Hepatocyte (in vitro differentiated cells): Measurements from ENCODE around the gene CROCC.

Experiments used
- CTCF ChIP-seq: fragments of 200-600 bp; sonication (generic); IDR thresholded peaks from 2 replicates; pipeline ENCODE4 v1.5.1; 2016; ENCODE audit warnings: antibody characterized with exemption, mild to moderate bottlenecking; ENCODE audit not compliant: poor library complexity
- EZH2 ChIP-seq: fragments of 200-600 bp; sonication (generic); IDR thresholded peaks from 2 replicates; pipeline ENCODE4 v1.6.1; 2016; ENCODE audit warnings: antibody characterized with exemption, mild to moderate bottlenecking, borderline replicate concordance
- EZH2phosphoT487 ChIP-seq: fragments of 200-600 bp; sonication (generic); IDR thresholded peaks from one replicate; pipeline ENCODE4 v1.6.1; 2018; ENCODE audit warnings: antibody characterized with exemption, mild to moderate bottlenecking, low read depth, moderate library complexity; ENCODE audit not compliant: unreplicated experiment, severe bottlenecking

- TF ChIP-seq CTCF = no peak
- TF ChIP-seq EZH2phosphoT487 = no peak
- TF ChIP-seq EZH2 = no peak
These were observed 4.9 kb downstream of the CROCC start for GRCh38 chr1:16926491-16927073.
